Stimulated activated effector memory CD8-positive, alpha-beta T cell treated with anti-CD3 and anti-CD28 coated beads, Interleukin-12 subunit alpha, Interleukin-12 subunit beta, amount 100 ng/mL, for 72 hours (primary cell): ENCODE results near the gene GRIN2A.
"Not testable (repeated sequence)": the region's sequence is repeated elsewhere in the genome, so short reads cannot be mapped to it uniquely, and the experiment has no call there.

Experiments used
- ATAC-seq: fragments of 150-1000 bp; cut with Tn5 transposase; 2 replicates; pipeline ENCODE4 v1.10.0; 2021
- DNase-seq, 2 donors: peaks; one replicate each; pipeline ENCODE4 v3.0.0; 2021 to 2022; ENCODE audit warnings: low spot score in 2 of 2
- H3K27ac Mint-ChIP-seq: one replicate; pipeline ENCODE4 v1.8.0; 2022; ENCODE audit warnings: mild to moderate bottlenecking, mixed read lengths
- H3K36me3 Mint-ChIP-seq: one replicate; pipeline ENCODE4 v1.8.0; 2022; ENCODE audit warnings: mild to moderate bottlenecking, mixed read lengths
- H3K4me1 Mint-ChIP-seq: one replicate; pipeline ENCODE4 v1.8.0; 2022; ENCODE audit warnings: mixed read lengths
- H3K4me3 Mint-ChIP-seq: one replicate; pipeline ENCODE4 v1.8.0; 2022; ENCODE audit warnings: mild to moderate bottlenecking, mixed read lengths
- H3K9me3 Mint-ChIP-seq: one replicate; pipeline ENCODE4 v1.8.0; 2022; ENCODE audit warnings: mixed read lengths

The GRIN2A gene

GRCh38 chr16:9906218-9906617 lies 276.0 kb downstream of the GRIN2A start:
- DNase-seq: no peak

GRCh38 chr16:9904526-9904925 lies 277.7 kb downstream of the GRIN2A start:
- Mint-ChIP-seq H3K27ac (no peak overlapping the region), H3K9me3 (peaks cover 8% of the 10 kb centered on the region), H3K36me3 (no peaks in the 10 kb centered on the region), H3K4me3 (no peak overlapping the region), H3K4me1 (no peaks in the 10 kb centered on the region)
- DNase-seq (no peak), ATAC-seq (no peak)

More at GRCh38 chr16:9906218-9906617, 276.0 kb downstream of the GRIN2A start:
- Mint-ChIP-seq H3K4me1 (no peaks in the 10 kb centered on the region), H3K9me3 (peaks cover 8% of the 10 kb centered on the region), H3K27ac (no peak overlapping the region), H3K36me3 (no peaks in the 10 kb centered on the region), H3K4me3 (no peak overlapping the region)
- ATAC-seq: no peak

- Mint-ChIP-seq H3K9me3 (peaks cover 6% of the 10 kb centered on the region), H3K4me3 (no peak overlapping the region), H3K27ac (no peak overlapping the region), H3K36me3 (no peaks in the 10 kb centered on the region), H3K4me1 (peaks cover 4% of the 10 kb centered on the region)
- no peak for DNase-seq
- ATAC-seq: no peak
Measured at GRCh38 chr16:9900576-9900975, 281.7 kb downstream of the GRIN2A start.

GRCh38 chr16:9898555-9898954 lies 283.7 kb downstream of the GRIN2A start:
- Mint-ChIP-seq H3K27ac (no peak overlapping the region), H3K4me3 (no peak overlapping the region), H3K4me1 (peaks cover 4% of the 10 kb centered on the region), H3K9me3 (peaks cover 10% of the 10 kb centered on the region), H3K36me3 (no peaks in the 10 kb centered on the region)
- ATAC-seq: no peak
- no peak for DNase-seq

GRCh38 chr16:9898124-9898523 lies 284.1 kb downstream of the GRIN2A start:
- Mint-ChIP-seq H3K4me3 (no peak overlapping the region), H3K27ac (no peak overlapping the region), H3K36me3 (no peaks in the 10 kb centered on the region), H3K9me3 (peaks cover 10% of the 10 kb centered on the region), H3K4me1 (peaks cover 4% of the 10 kb centered on the region)
- DNase-seq (no peak), ATAC-seq (no peak)

GRCh38 chr16:9895817-9896216 lies 286.4 kb downstream of the GRIN2A start:
- H3K4me3 Mint-ChIP-seq: no peak overlapping the region
- no peaks in the 10 kb centered on the region for H3K36me3 Mint-ChIP-seq
- no peak for ATAC-seq
- H3K27ac Mint-ChIP-seq: no peak overlapping the region
- no peak for DNase-seq
- peaks cover 4% of the 10 kb centered on the region for H3K4me1 Mint-ChIP-seq
- H3K9me3 Mint-ChIP-seq: peaks cover 17% of the 10 kb centered on the region

GRCh38 chr16:9885876-9886275 lies 296.4 kb downstream of the GRIN2A start:
- H3K9me3 Mint-ChIP-seq: no peaks in the 10 kb centered on the region
- no peak for ATAC-seq
- H3K4me1 Mint-ChIP-seq: no peaks in the 10 kb centered on the region
- H3K27ac Mint-ChIP-seq: no peak overlapping the region
- DNase-seq: no peak
- H3K4me3 Mint-ChIP-seq: no peak overlapping the region
- no peaks in the 10 kb centered on the region for H3K36me3 Mint-ChIP-seq

- Mint-ChIP-seq H3K27ac (no peak overlapping the region), H3K9me3 (no peaks in the 10 kb centered on the region), H3K4me1 (no peaks in the 10 kb centered on the region), H3K4me3 (no peak overlapping the region), H3K36me3 (no peaks in the 10 kb centered on the region)
- DNase-seq (no peak), ATAC-seq (no peak)
Measured at GRCh38 chr16:9885467-9885866, 296.8 kb downstream of the GRIN2A start.

GRCh38 chr16:9875981-9876380 lies 306.2 kb downstream of the GRIN2A start:
- not testable (repeated sequence) for H3K4me3 Mint-ChIP-seq, ATAC-seq, H3K9me3 Mint-ChIP-seq, H3K4me1 Mint-ChIP-seq, H3K36me3 Mint-ChIP-seq, DNase-seq, H3K27ac Mint-ChIP-seq

GRCh38 chr16:9874219-9874618 lies 308.0 kb downstream of the GRIN2A start:
- H3K9me3 Mint-ChIP-seq: peaks cover 3% of the 10 kb centered on the region
- H3K4me3 Mint-ChIP-seq: no peak overlapping the region
- H3K4me1 Mint-ChIP-seq: no peaks in the 10 kb centered on the region
- no peaks in the 10 kb centered on the region for H3K36me3 Mint-ChIP-seq
- H3K27ac Mint-ChIP-seq: no peak overlapping the region
- DNase-seq (no peak), ATAC-seq (no peak)

- no peak overlapping the region for H3K27ac Mint-ChIP-seq
- no peaks in the 10 kb centered on the region for H3K4me1 Mint-ChIP-seq
- no peak for ATAC-seq
- no peak for DNase-seq
- H3K9me3 Mint-ChIP-seq: peaks cover 3% of the 10 kb centered on the region
- no peaks in the 10 kb centered on the region for H3K36me3 Mint-ChIP-seq
- no peak overlapping the region for H3K4me3 Mint-ChIP-seq
Measured at GRCh38 chr16:9870962-9871361, 311.3 kb downstream of the GRIN2A start.

- Mint-ChIP-seq H3K4me1 (no peaks in the 10 kb centered on the region), H3K4me3 (no peak overlapping the region), H3K9me3 (peaks cover 3% of the 10 kb centered on the region), H3K27ac (no peak overlapping the region), H3K36me3 (no peaks in the 10 kb centered on the region)
- no peak for ATAC-seq
- no peak for DNase-seq
Measured at GRCh38 chr16:9869776-9870175, 312.5 kb downstream of the GRIN2A start.

- H3K4me1 Mint-ChIP-seq: no peaks in the 10 kb centered on the region
- ATAC-seq (no peak), DNase-seq (no peak)
Measured at GRCh38 chr16:9868606-9869149, 313.6 kb downstream of the GRIN2A start.

GRCh38 chr16:9867176-9867575 lies 315.1 kb downstream of the GRIN2A start:
- no peak overlapping the region for H3K4me3 Mint-ChIP-seq
- H3K4me1 Mint-ChIP-seq: no peaks in the 10 kb centered on the region
- peaks cover 3% of the 10 kb centered on the region for H3K9me3 Mint-ChIP-seq
- ATAC-seq (no peak), DNase-seq (no peak)
- H3K27ac Mint-ChIP-seq: no peak overlapping the region
- H3K36me3 Mint-ChIP-seq: no peaks in the 10 kb centered on the region

More at GRCh38 chr16:9868606-9869149, 313.6 kb downstream of the GRIN2A start:
- no peak overlapping the region for H3K27ac Mint-ChIP-seq
- H3K4me3 Mint-ChIP-seq: no peak overlapping the region
- no peaks in the 10 kb centered on the region for H3K36me3 Mint-ChIP-seq
- peaks cover 3% of the 10 kb centered on the region for H3K9me3 Mint-ChIP-seq

- Mint-ChIP-seq H3K27ac (no peak overlapping the region), H3K4me1 (no peaks in the 10 kb centered on the region)
Measured at GRCh38 chr16:9864461-9864860, 317.8 kb downstream of the GRIN2A start.

GRCh38 chr16:9862327-9862726 lies 319.9 kb downstream of the GRIN2A start:
- DNase-seq (no peak), ATAC-seq (no peak)
- no peaks in the 10 kb centered on the region for H3K36me3 Mint-ChIP-seq
- H3K4me3 Mint-ChIP-seq: no peak overlapping the region
- no peaks in the 10 kb centered on the region for H3K4me1 Mint-ChIP-seq
- no peak overlapping the region for H3K27ac Mint-ChIP-seq
- no peaks in the 10 kb centered on the region for H3K9me3 Mint-ChIP-seq

More at GRCh38 chr16:9864461-9864860, 317.8 kb downstream of the GRIN2A start:
- Mint-ChIP-seq H3K36me3 (no peaks in the 10 kb centered on the region), H3K4me3 (no peak overlapping the region), H3K9me3 (no peaks in the 10 kb centered on the region)
- ATAC-seq (no peak), DNase-seq (no peak)

- Mint-ChIP-seq H3K4me1 (no peaks in the 10 kb centered on the region), H3K27ac (no peak overlapping the region), H3K4me3 (no peak overlapping the region), H3K36me3 (no peaks in the 10 kb centered on the region), H3K9me3 (no peaks in the 10 kb centered on the region)
- DNase-seq (no peak), ATAC-seq (no peak)
Measured at GRCh38 chr16:9860876-9861275, 321.4 kb downstream of the GRIN2A start.
